Smooth muscle cell of the brain vasculature (primary cell): ENCODE results near the gene CFAP221.

ENCODE experiments used
- DNase-seq: peaks from one replicate; pipeline ENCODE4 v3.0.0-alpha.2; 2012; ENCODE audit warnings: low read depth, low spot score

CFAP221 gene

GRCh38 chr2:119699016-119699606 lies 154.9 kb downstream of the CFAP221 start:
- no peak for DNase-seq

- DNase-seq, result no peak
These were observed 156.6 kb downstream of the CFAP221 start for GRCh38 chr2:119700866-119701265.

GRCh38 chr2:119701352-119701751 lies 157.1 kb downstream of the CFAP221 start:
- DNase-seq, result no peak

GRCh38 chr2:119702203-119702917 lies 158.1 kb downstream of the CFAP221 start:
- DNase-seq, result no peak

GRCh38 chr2:119702918-119703401 lies 158.7 kb downstream of the CFAP221 start:
- no peak for DNase-seq

- no peak for DNase-seq
These were observed 159.3 kb downstream of the CFAP221 start for GRCh38 chr2:119703526-119703925.

- DNase-seq, result no peak
These were observed 160.4 kb downstream of the CFAP221 start for GRCh38 chr2:119704670-119705120.

- no peak for DNase-seq
These were observed 162.0 kb downstream of the CFAP221 start for GRCh38 chr2:119706221-119706620.
